Fibroblast of mammary gland (primary cell): ENCODE measurements around the gene PCDHB4.
A peak's percentile ranks its signal among the peaks of the same experiment; 100 is the strongest.
"Not testable (repeated sequence)": the region's sequence is repeated elsewhere in the genome, so short reads cannot be mapped to it uniquely, and the experiment has no call there.

ENCODE experiments used
- DNase-seq: peaks from one replicate; pipeline ENCODE4 v3.0.0-alpha.2; 2010; ENCODE audit warnings: low read depth
- H3K4me3 ChIP-seq: 2 replicates; pipeline ENCODE4 v1.5.1; 2011; ENCODE audit warnings: low read depth, mild to moderate bottlenecking, low read length, moderate library complexity; ENCODE audit not compliant: control insufficient read depth
- CTCF ChIP-seq: conservative IDR thresholded peaks from 2 replicates; pipeline ENCODE4 v1.5.1; 2011; ENCODE audit warnings: low read depth, low read length, inconsistent platforms; ENCODE audit not compliant: control insufficient read depth, insufficient read depth

The PCDHB4 gene

DNA sequence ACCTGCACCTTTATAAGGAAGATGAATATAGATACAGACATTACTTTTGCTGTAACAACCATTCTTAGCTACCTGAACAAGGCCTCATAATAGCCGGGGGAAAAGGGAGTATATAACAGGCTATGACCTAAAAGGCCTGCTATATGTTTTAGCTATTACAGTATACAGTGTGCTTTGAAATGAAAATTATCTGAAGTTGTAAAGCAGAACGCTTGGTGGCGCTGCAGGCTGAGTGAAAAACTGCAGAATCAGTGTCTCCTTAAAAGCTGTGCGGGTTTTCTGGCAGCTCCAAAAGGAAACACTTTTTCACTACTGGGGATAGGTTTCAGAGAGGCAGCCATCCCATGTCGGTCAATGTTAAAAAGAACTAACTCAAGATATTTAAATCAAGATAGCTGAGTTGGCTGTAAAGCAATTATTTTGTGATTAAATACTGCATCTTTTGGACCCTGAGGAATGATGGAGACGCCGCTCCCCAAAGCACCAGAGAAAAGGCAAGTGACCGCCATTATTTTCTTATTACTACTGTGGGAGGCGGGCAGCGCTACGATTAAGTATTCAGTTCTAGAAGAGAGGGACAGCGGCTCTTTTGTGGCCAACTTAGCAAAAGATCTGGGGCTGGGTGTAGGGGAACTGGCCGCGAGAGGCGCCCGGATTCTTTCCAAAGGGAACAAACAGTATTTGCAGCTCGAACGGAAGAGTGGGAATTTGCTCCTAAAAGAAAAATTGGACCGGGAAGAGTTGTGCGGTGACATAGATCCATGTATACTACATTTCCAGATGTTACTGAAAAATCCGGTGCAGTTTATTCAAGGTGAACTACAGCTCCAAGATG, 34.1 kb downstream of the PCDHB4 start:
- no peak overlapping the region for H3K4me3 ChIP-seq
- no peak for DNase-seq
- TF ChIP-seq CTCF: no peak

DNA sequence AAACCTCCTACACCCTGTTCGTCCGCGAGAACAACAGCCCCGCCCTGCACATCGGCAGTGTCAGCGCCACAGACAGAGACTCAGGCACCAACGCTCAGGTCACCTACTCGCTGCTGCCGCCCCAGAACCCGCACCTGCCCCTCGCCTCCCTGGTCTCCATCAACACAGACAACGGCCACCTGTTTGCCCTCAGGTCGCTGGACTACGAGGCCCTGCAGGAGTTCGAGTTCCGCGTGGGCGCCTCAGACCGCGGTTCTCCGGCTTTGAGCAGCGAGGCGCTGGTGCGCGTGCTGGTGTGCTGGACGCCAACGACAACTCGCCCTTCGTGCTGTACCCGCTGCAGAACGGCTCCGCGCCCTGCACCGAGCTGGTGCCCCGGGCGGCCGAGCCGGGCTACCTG, 35.7 kb downstream of the PCDHB4 start:
- H3K4me3 ChIP-seq, DNase-seq: not testable (repeated sequence)

GRCh38 chr5:141157901-141158300, 36.3 kb downstream of the PCDHB4 start:
- H3K4me3 ChIP-seq, DNase-seq: not testable (repeated sequence)

DNA sequence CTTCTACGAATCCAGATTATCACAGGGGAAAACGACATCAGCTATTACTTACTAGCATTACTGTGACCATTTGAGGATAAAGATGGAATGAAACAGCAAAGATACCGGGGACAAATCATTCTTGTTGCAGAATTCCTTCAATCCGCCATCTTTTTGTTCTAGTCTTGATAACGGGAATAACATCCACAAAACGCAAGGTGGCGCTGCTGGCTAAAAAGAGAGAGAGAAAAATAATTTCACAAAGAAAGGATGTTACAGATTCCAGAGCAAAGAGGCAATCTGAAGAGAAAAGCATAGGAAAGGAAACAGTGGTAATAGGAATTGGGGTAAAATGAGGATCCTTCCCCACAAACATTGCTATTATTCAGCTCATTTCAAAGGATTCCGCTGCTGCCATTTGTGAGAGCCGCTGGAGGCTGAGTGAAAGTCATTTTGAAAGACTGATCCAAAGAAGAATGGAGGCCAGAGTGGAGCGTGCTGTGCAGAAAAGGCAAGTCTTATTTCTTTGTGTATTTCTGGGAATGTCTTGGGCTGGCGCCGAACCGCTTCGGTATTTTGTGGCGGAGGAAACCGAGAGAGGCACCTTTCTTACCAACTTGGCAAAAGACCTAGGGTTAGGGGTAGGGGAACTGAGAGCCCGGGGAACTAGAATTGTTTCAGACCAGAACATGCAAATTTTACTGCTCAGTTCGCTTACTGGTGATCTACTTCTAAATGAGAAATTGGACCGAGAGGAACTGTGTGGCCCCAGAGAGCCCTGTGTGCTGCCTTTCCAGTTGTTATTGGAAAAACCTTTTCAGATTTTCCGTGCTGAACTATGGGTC, 51.0 kb downstream of the PCDHB4 start, which contains the start of gene PCDHB7:
TSS of gene PCDHB7 (plus strand) at position 264 of the 824 bp plus-strand sequence. CDS start at position 456, 192 bp downstream.
- TF ChIP-seq CTCF: peak; percentile 48
- H3K4me3 ChIP-seq: no peak within 1 kb of the TSS
- peak; percentile 20 for DNase-seq

DNA sequence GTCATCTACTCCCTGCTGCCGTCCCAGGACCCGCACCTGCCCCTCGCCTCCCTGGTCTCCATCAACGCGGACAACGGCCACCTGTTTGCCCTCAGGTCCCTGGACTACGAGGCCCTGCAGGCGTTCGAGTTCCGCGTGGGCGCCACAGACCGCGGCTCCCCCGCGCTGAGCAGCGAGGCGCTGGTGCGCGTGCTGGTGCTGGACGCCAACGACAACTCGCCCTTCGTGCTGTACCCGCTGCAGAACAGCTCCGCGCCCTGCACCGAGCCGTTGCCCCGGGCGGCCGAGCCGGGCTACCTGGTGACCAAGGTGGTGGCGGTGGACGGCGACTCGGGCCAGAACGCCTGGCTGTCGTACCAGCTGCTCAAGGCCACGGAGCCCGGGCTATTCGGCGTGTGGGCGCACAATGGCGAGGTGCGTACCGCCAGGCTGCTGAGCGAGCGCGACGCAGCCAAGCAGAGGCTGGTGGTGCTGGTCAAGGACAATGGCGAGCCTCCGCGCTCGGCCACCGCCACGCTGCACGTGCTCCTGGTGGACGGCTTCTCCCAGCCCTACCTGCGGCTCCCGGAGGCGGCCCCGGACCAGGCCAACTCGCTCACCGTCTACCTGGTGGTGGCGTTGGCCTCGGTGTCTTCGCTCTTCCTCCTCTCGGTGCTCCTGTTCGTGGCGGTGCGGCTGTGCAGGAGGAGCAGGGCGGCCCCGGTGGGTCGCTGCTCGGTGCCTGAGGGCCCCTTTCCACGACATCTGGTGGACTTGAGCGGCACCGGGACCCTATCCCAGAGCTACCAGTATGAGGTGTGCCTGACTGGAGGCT, 52.9 kb downstream of the PCDHB4 start:
- not testable (repeated sequence) for H3K4me3 ChIP-seq, DNase-seq
